AG20443 (cell line): ENCODE results near the gene TLE5.

Source experiments
- DNase-seq: peaks from one replicate; pipeline ENCODE4 v3.0.0; 2012; ENCODE audit warnings: low spot score, mixed read lengths

Gene TLE5

GRCh38 chr19:3062165-3063105, at the start of gene TLE5:
Gene TLE5 (minus strand): TSS chr19:3062495. CDS start chr19:3062200, 295 bp downstream.
- peak; percentile 93 for DNase-seq

GRCh38 chr19:3111586-3112247, 49.4 kb upstream of the TLE5 start:
- no peak for DNase-seq

- DNase-seq: no peak
These were observed 48.0 kb upstream of the TLE5 start for GRCh38 chr19:3110126-3110825.

GRCh38 chr19:3109491-3109890, 47.2 kb upstream of the TLE5 start:
- DNase-seq: no peak

- peak; percentile 73 for DNase-seq
These were observed 46.5 kb upstream of the TLE5 start for GRCh38 chr19:3108775-3109174.

- DNase-seq: no peak
These were observed 45.4 kb upstream of the TLE5 start for GRCh38 chr19:3107658-3108057.

GRCh38 chr19:3106509-3107141, 44.3 kb upstream of the TLE5 start:
- DNase-seq: no peak

GRCh38 chr19:3105641-3106508, 43.6 kb upstream of the TLE5 start:
- DNase-seq: no peak

- DNase-seq: no peak
These were observed 42.4 kb upstream of the TLE5 start for GRCh38 chr19:3104708-3104983.

- DNase-seq: no peak
These were observed 40.2 kb upstream of the TLE5 start for GRCh38 chr19:3102239-3103140.

GRCh38 chr19:3100747-3101730, 38.7 kb upstream of the TLE5 start:
- no peak for DNase-seq

GRCh38 chr19:3100331-3100730, 38.0 kb upstream of the TLE5 start:
- DNase-seq: no peak

GRCh38 chr19:3099347-3100145, 37.3 kb upstream of the TLE5 start:
- no peak for DNase-seq

- DNase-seq: peak; percentile 67
These were observed 36.4 kb upstream of the TLE5 start for GRCh38 chr19:3098515-3099346.

GRCh38 chr19:3098141-3098514, 35.8 kb upstream of the TLE5 start:
- DNase-seq: no peak

GRCh38 chr19:3097442-3097871, 35.2 kb upstream of the TLE5 start:
- no peak for DNase-seq

- no peak for DNase-seq
These were observed 34.6 kb upstream of the TLE5 start for GRCh38 chr19:3096902-3097326.
